ENCODE data around the gene METTL21A.
"Not testable (repeated sequence)": the region's sequence is repeated elsewhere in the genome, so short reads cannot be mapped to it uniquely, and the experiment has no call there.

Gene METTL21A

GRCh38 chr2:207663870-207664545 lies 38.8 kb upstream of the METTL21A start:
- H3K27ac Mint-ChIP-seq: no peak overlapping the region
- H3K9me3 Mint-ChIP-seq: no peaks in the 10 kb centered on the region
- peaks cover 9% of the 10 kb centered on the region for H3K4me1 Mint-ChIP-seq
- TF ChIP-seq CTCF (IDR thresholded peaks at IDR 0.05): no peak
- no peaks in the 10 kb centered on the region for H3K36me3 Mint-ChIP-seq (ENCODE audit: low read depth)
- no peak for DNase-seq
- no peak overlapping the region for H3K4me3 Mint-ChIP-seq
- peaks cover 3% of the 10 kb centered on the region for H3K27me3 Mint-ChIP-seq (ENCODE audit: low read depth, poor library complexity)

GRCh38 chr2:207662203-207662602 lies 37.0 kb upstream of the METTL21A start:
- Mint-ChIP-seq H3K36me3 (ENCODE audit: low read depth) (no peaks in the 10 kb centered on the region), H3K4me1 (peaks cover 9% of the 10 kb centered on the region), H3K9me3 (no peaks in the 10 kb centered on the region), H3K27ac (no peak overlapping the region), H3K27me3 (ENCODE audit: low read depth, poor library complexity) (peaks cover 3% of the 10 kb centered on the region), H3K4me3 (no peak overlapping the region)
- TF ChIP-seq CTCF (IDR thresholded peaks at IDR 0.05): no peak
- no peak for DNase-seq

- no peak for TF ChIP-seq CTCF (IDR thresholded peaks at IDR 0.05)
- Mint-ChIP-seq H3K9me3 (no peaks in the 10 kb centered on the region), H3K27me3 (ENCODE audit: low read depth, poor library complexity) (no peaks in the 10 kb centered on the region)
Measured at GRCh38 chr2:207660994-207661393, 35.8 kb upstream of the METTL21A start.

GRCh38 chr2:207658156-207658555 lies 33.0 kb upstream of the METTL21A start:
- H3K27ac Mint-ChIP-seq: no peak overlapping the region
- no peak for TF ChIP-seq CTCF (IDR thresholded peaks at IDR 0.05)
- no peak for DNase-seq

More at GRCh38 chr2:207660994-207661393, 35.8 kb upstream of the METTL21A start:
- Mint-ChIP-seq H3K27ac (no peak overlapping the region), H3K36me3 (ENCODE audit: low read depth) (no peaks in the 10 kb centered on the region), H3K4me3 (no peak overlapping the region), H3K4me1 (peaks cover 9% of the 10 kb centered on the region)
- DNase-seq: no peak

GRCh38 chr2:207655000-207655399 lies 29.8 kb upstream of the METTL21A start:
- Mint-ChIP-seq H3K9me3 (no peaks in the 10 kb centered on the region), H3K4me3 (no peak overlapping the region), H3K27ac (no peak overlapping the region), H3K36me3 (ENCODE audit: low read depth) (no peaks in the 10 kb centered on the region), H3K27me3 (ENCODE audit: low read depth, poor library complexity) (no peaks in the 10 kb centered on the region), H3K4me1 (peaks cover 5% of the 10 kb centered on the region)
- no peak for TF ChIP-seq CTCF (IDR thresholded peaks at IDR 0.05)
- DNase-seq: no peak

More at GRCh38 chr2:207658156-207658555, 33.0 kb upstream of the METTL21A start:
- Mint-ChIP-seq H3K36me3 (ENCODE audit: low read depth) (no peaks in the 10 kb centered on the region), H3K4me1 (peaks cover 13% of the 10 kb centered on the region), H3K4me3 (no peak overlapping the region), H3K9me3 (no peaks in the 10 kb centered on the region), H3K27me3 (ENCODE audit: low read depth, poor library complexity) (no peaks in the 10 kb centered on the region)

GRCh38 chr2:207646582-207646981 lies 21.4 kb upstream of the METTL21A start:
- H3K4me3 Mint-ChIP-seq; H3K27ac Mint-ChIP-seq; H3K9me3 Mint-ChIP-seq; H3K4me1 Mint-ChIP-seq; H3K27me3 Mint-ChIP-seq (ENCODE audit: low read depth, poor library complexity); DNase-seq; H3K36me3 Mint-ChIP-seq (ENCODE audit: low read depth): not testable (repeated sequence)

Data from nephron progenitor cell (in vitro differentiated cells).